ENCODE data around the gene SDSL. TPM values are rescaled to one million over a fixed set of nuclear protein-coding genes. Genes with fewer than 3 reads are reported as not detected.

SDSL gene
- total RNA-seq, 2 experiments from 2014 or later, result not detected

DNA sequence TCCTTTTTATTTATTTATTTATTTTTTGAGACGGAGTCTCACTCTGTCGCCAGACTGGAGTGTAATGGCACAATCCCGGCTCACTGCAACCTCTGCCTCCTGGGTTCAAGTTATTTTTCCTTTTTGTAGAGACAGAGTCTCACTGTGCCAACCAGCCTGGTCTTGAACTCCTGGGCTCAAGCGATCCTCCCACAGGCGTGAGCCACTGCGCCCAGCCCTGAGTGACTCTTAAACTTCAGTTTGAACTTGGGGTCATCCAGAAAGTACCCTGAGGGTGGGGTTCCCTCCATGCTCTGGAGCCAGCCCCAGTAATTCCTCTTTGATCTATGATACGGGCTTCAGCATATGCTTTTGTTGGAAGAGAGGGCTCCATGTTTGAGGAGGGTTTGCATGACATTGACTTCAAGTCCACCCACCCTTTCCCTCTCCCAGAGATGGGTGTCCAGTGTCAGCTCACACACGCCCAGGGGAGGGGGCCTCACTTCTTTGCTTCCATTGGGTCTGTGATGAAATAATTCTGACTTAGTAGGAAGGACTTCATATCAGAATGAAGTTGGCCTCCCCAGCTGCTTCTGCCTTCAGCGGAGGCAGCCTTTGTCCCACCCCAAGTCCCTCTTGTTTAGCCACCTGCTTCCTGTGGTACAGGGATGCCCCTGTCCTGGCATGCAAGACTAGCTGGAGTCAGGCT is 30.4 kb upstream of the SDSL start:
- ChIA-PET POLR2A (no interaction called here), CTCF (ENCODE audit: unreplicated experiment) (no interaction called here)
- Histone ChIP-seq H3K36me3 (ENCODE audit: insufficient read depth, low read length) (peaks cover 7% of the 10 kb centered on the region; the same call in 1 of the 2 replicates), H3K27ac (ENCODE audit: low read depth, low read length, poor library complexity, severe bottlenecking) (no peak overlapping the region), H3K79me2 (ENCODE audit: insufficient read depth, low read depth, low read length) (no peaks in the 10 kb centered on the region), H3K4me2 (ENCODE audit: low read length) (no peak overlapping the region), H2AFZ (ENCODE audit: low read length) (no peak overlapping the region), H3K9me3 (ENCODE audit: low read length) (no peaks in the 10 kb centered on the region), H3K4me1 (ENCODE audit: insufficient read depth, low read length, poor library complexity, severe bottlenecking) (no peaks in the 10 kb centered on the region), H4K20me1 (ENCODE audit: insufficient read depth, low read length) (no peaks in the 10 kb centered on the region), H3K4me3 (ENCODE audit: low read depth, low read length, poor library complexity, severe bottlenecking) (no peak overlapping the region), H3K9me2 (ENCODE audit: insufficient read depth, low read length) (no peaks in the 10 kb centered on the region)
- intact Hi-C loops (cut with micrococcal nuclease; ENCODE audit: unreplicated experiment), result no loop called here
- BruUV-seq (replicated peaks), result no TSS peak
- TF ChIP-seq, protein P1, sequence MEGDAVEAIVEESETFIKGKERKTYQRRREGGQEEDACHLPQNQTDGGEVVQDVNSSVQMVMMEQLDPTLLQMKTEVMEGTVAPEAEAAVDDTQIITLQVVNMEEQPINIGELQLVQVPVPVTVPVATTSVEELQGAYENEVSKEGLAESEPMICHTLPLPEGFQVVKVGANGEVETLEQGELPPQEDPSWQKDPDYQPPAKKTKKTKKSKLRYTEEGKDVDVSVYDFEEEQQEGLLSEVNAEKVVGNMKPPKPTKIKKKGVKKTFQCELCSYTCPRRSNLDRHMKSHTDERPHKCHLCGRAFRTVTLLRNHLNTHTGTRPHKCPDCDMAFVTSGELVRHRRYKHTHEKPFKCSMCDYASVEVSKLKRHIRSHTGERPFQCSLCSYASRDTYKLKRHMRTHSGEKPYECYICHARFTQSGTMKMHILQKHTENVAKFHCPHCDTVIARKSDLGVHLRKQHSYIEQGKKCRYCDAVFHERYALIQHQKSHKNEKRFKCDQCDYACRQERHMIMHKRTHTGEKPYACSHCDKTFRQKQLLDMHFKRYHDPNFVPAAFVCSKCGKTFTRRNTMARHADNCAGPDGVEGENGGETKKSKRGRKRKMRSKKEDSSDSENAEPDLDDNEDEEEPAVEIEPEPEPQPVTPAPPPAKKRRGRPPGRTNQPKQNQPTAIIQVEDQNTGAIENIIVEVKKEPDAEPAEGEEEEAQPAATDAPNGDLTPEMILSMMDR (conservative IDR thresholded peaks at IDR 0.05; ENCODE audit: low read length), result no peak
- no peak for TF ChIP-seq EZH2phosphoT487 (IDR thresholded peaks at IDR 0.05; ENCODE audit: borderline replicate concordance, low read depth, low read length)
- DNase-seq (ENCODE audit: low spot score), result no peak

DNA sequence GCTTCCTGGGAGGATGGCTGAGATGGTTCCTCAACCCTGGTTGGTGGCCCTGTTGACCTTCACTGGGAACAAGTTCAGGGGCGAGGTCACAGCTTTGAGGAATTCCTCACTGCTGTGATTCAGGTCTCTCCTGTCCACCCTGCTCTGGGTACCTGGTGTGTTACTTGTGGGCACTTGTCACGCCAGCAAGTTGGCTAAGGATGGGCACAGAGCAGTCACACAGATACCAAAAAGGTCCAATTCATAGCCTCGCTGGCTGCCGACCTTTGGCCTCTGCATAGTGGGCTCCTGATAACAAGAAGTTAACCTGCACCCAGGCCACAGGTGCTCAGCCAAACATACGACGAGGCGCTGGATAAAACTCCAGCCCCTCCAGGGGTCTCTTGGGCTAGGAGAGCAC is 29.7 kb upstream of the SDSL start:
- H3K9me2 ChIP-seq (ENCODE audit: insufficient read depth, low read length), result no peaks in the 10 kb centered on the region
- TF ChIP-seq, protein P1 (conservative IDR thresholded peaks at IDR 0.05; ENCODE audit: low read length), result no peak
- TF ChIP-seq EZH2phosphoT487 (IDR thresholded peaks at IDR 0.05; ENCODE audit: borderline replicate concordance, low read depth, low read length), result no peak
- no peak overlapping the region for H2AFZ ChIP-seq (ENCODE audit: low read length)
- peaks cover 3% of the 10 kb centered on the region; the same call in 1 of the 2 replicates for H3K36me3 ChIP-seq (ENCODE audit: insufficient read depth, low read length)
- intact Hi-C loops (cut with micrococcal nuclease; ENCODE audit: unreplicated experiment), result no loop called here
- DNase-seq (ENCODE audit: low spot score), result no peak
- peaks cover 2% of the 10 kb centered on the region for H3K4me1 ChIP-seq (ENCODE audit: insufficient read depth, low read length, poor library complexity, severe bottlenecking)
- no TSS peak for BruUV-seq (replicated peaks)
- H3K4me2 ChIP-seq (ENCODE audit: low read length), result no peak overlapping the region
- ChIA-PET POLR2A (no interaction called here), CTCF (ENCODE audit: unreplicated experiment) (no interaction called here)
- H3K27ac ChIP-seq (ENCODE audit: low read depth, low read length, poor library complexity, severe bottlenecking), result no peak overlapping the region
- no peaks in the 10 kb centered on the region for H3K9me3 ChIP-seq (ENCODE audit: low read length)
- no peaks in the 10 kb centered on the region for H3K79me2 ChIP-seq (ENCODE audit: insufficient read depth, low read depth, low read length)
- no peaks in the 10 kb centered on the region for H4K20me1 ChIP-seq (ENCODE audit: insufficient read depth, low read length)
- H3K4me3 ChIP-seq (ENCODE audit: low read depth, low read length, poor library complexity, severe bottlenecking), result no peak overlapping the region

DNA sequence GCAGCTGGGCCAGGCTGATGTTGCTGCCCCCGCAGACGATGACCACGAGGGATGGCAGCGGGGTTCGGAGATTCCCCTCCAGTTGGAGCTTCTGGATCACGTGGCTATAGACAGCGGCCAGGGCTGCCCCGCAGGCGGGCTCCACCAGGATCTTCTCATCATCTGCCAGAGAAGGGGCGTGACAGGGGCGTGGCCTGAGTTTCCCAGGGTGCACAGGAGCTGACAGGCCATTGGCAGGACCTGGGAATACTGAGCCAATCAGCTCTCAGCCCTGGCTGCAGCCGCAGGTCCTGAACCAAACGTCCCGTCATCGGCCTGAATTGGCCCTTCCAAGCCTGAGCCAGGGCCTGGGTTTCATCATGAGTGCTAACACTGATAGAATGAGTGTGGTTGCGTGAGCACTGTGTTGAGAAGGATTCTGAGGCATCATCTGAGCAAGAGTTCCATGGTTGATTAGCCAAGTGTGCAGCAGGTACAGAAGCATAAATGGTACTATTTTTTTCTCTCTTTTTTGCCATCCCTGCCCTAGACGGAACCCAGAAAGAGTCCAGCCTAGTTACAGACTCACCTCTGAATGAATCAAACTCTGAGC is 29.1 kb upstream of the SDSL start:
- POLR2A ChIA-PET, result no interaction called here

More for the DNA sequence above, 29.1 kb upstream of the SDSL start:
- DNase-seq (ENCODE audit: low spot score), result no peak
- no TSS peak for BruUV-seq (replicated peaks)
- no peaks in the 10 kb centered on the region for H3K9me2 ChIP-seq (ENCODE audit: insufficient read depth, low read length)
- H3K36me3 ChIP-seq (ENCODE audit: insufficient read depth, low read length), result peaks cover 3% of the 10 kb centered on the region; the same call in 1 of the 2 replicates
- peaks cover 5% of the 10 kb centered on the region for H3K4me1 ChIP-seq (ENCODE audit: insufficient read depth, low read length, poor library complexity, severe bottlenecking)
- H3K4me3 ChIP-seq (ENCODE audit: low read depth, low read length, poor library complexity, severe bottlenecking), result no peak overlapping the region
- CTCF ChIA-PET (ENCODE audit: unreplicated experiment), result no interaction called here
- H3K79me2 ChIP-seq (ENCODE audit: insufficient read depth, low read depth, low read length), result no peaks in the 10 kb centered on the region
- no peak overlapping the region for H3K27ac ChIP-seq (ENCODE audit: low read depth, low read length, poor library complexity, severe bottlenecking)
- H3K9me3 ChIP-seq (ENCODE audit: low read length), result no peaks in the 10 kb centered on the region
- TF ChIP-seq, protein P1 (conservative IDR thresholded peaks at IDR 0.05; ENCODE audit: low read length), result no peak
- no peak for TF ChIP-seq EZH2phosphoT487 (IDR thresholded peaks at IDR 0.05; ENCODE audit: borderline replicate concordance, low read depth, low read length)
- intact Hi-C loops (cut with micrococcal nuclease; ENCODE audit: unreplicated experiment), result no loop called here
- H4K20me1 ChIP-seq (ENCODE audit: insufficient read depth, low read length), result no peaks in the 10 kb centered on the region
- no peak overlapping the region for H2AFZ ChIP-seq (ENCODE audit: low read length)
- no peak overlapping the region for H3K4me2 ChIP-seq (ENCODE audit: low read length)
